Measurements from ENCODE around the gene CCDC40. TPM values are rescaled to one million over a fixed set of nuclear protein-coding genes. Genes with fewer than 3 reads are reported as not detected.

Gene CCDC40
- total and polyA plus RNA-seq, 2 of the 13 experiments (the other 11 are each of a cell fraction or from before 2014, with no cell fraction given) = 4.1 to 5.5 TPM

DNA sequence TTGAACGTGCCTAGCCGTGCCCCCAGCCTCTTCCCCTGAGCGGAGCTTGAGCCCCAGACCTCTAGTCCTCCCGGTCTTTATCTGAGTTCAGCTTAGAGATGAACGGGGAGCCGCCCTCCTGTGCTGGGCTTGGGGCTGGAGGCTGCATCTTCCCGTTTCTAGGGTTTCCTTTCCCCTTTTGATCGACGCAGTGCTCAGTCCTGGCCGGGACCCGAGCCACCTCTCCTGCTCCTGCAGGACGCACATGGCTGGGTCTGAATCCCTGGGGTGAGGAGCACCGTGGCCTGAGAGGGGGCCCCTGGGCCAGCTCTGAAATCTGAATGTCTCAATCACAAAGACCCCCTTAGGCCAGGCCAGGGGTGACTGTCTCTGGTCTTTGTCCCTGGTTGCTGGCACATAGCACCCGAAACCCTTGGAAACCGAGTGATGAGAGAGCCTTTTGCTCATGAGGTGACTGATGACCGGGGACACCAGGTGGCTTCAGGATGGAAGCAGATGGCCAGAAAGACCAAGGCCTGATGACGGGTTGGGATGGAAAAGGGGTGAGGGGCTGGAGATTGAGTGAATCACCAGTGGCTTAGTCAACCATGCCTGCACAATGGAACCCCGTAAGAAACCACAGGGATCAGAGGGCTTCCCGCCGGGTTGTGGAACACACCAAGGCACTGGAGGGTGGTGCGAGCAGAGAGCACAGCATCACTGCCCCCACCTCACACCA is 65.7 kb downstream of the CCDC40 start (continued):
- TF ChIP-seq MEIS1 (CRISPR knock-in tag; IDR thresholded peaks at IDR 0.05; ENCODE audit: borderline replicate concordance) = peak; percentile 80; the same call in 1 of the 2 replicates
- 0 out of 2 replicates have a peak, but pooled peaks have one; percentile 23 for TF ChIP-seq PHF8 (CRISPR knock-in tag; IDR thresholded peaks at IDR 0.05)
- peak; percentile 81; the same call in 1 of the 2 replicates for TF ChIP-seq ZC3H4 (CRISPR knock-in tag; IDR thresholded peaks at IDR 0.05; ENCODE audit: borderline replicate concordance)
- TF ChIP-seq ZNF737 (CRISPR knock-in tag; IDR thresholded peaks at IDR 0.05; ENCODE audit: borderline replicate concordance) = 0 out of 2 replicates have a peak, but pooled peaks have one; percentile 68
- TF ChIP-seq TARDBP (CRISPR knock-in tag; IDR thresholded peaks at IDR 0.05) = 0 out of 2 replicates have a peak, but pooled peaks have one; percentile 8
- TF ChIP-seq KDM2A (CRISPR knock-in tag; IDR thresholded peaks at IDR 0.05; ENCODE audit: borderline replicate concordance, low read depth) = peak; percentile 57; the same call in 1 of the 2 replicates
- TF ChIP-seq, protein P1, sequence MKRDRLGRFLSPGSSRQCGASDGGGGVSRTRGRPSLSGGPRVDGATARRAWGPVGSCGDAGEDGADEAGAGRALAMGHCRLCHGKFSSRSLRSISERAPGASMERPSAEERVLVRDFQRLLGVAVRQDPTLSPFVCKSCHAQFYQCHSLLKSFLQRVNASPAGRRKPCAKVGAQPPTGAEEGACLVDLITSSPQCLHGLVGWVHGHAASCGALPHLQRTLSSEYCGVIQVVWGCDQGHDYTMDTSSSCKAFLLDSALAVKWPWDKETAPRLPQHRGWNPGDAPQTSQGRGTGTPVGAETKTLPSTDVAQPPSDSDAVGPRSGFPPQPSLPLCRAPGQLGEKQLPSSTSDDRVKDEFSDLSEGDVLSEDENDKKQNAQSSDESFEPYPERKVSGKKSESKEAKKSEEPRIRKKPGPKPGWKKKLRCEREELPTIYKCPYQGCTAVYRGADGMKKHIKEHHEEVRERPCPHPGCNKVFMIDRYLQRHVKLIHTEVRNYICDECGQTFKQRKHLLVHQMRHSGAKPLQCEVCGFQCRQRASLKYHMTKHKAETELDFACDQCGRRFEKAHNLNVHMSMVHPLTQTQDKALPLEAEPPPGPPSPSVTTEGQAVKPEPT (CRISPR knock-in tag; IDR thresholded peaks at IDR 0.05; ENCODE audit: low read depth) = 0 out of 2 replicates have a peak, but pooled peaks have one; percentile 4
- TF ChIP-seq NRL (CRISPR knock-in tag; IDR thresholded peaks at IDR 0.05; ENCODE audit: borderline replicate concordance) = peak; percentile 82
- TF ChIP-seq, protein P2, sequence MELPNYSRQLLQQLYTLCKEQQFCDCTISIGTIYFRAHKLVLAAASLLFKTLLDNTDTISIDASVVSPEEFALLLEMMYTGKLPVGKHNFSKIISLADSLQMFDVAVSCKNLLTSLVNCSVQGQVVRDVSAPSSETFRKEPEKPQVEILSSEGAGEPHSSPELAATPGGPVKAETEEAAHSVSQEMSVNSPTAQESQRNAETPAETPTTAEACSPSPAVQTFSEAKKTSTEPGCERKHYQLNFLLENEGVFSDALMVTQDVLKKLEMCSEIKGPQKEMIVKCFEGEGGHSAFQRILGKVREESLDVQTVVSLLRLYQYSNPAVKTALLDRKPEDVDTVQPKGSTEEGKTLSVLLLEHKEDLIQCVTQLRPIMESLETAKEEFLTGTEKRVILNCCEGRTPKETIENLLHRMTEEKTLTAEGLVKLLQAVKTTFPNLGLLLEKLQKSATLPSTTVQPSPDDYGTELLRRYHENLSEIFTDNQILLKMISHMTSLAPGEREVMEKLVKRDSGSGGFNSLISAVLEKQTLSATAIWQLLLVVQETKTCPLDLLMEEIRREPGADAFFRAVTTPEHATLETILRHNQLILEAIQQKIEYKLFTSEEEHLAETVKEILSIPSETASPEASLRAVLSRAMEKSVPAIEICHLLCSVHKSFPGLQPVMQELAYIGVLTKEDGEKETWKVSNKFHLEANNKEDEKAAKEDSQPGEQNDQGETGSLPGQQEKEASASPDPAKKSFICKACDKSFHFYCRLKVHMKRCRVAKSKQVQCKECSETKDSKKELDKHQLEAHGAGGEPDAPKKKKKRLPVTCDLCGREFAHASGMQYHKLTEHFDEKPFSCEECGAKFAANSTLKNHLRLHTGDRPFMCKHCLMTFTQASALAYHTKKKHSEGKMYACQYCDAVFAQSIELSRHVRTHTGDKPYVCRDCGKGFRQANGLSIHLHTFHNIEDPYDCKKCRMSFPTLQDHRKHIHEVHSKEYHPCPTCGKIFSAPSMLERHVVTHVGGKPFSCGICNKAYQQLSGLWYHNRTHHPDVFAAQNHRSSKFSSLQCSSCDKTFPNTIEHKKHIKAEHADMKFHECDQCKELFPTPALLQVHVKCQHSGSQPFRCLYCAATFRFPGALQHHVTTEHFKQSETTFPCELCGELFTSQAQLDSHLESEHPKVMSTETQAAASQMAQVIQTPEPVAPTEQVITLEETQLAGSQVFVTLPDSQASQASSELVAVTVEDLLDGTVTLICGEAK (IDR thresholded peaks at IDR 0.05) = no peak
- TF ChIP-seq, protein P2 (CRISPR knock-in tag; IDR thresholded peaks at IDR 0.05) = 0 out of 2 replicates have a peak, but pooled peaks have one; percentile 6
- peak; percentile 90 for TF ChIP-seq ZNF607 (CRISPR knock-in tag; IDR thresholded peaks at IDR 0.05; ENCODE audit: borderline replicate concordance)
- TF ChIP-seq, protein P3, sequence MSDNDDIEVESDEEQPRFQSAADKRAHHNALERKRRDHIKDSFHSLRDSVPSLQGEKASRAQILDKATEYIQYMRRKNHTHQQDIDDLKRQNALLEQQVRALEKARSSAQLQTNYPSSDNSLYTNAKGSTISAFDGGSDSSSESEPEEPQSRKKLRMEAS (IDR thresholded peaks at IDR 0.05) = peak; percentile 17; the same call in 1 of the 2 replicates
- TF ChIP-seq TGIF2 (CRISPR knock-in tag; IDR thresholded peaks at IDR 0.05) = no peak
- TF ChIP-seq, protein P4, sequence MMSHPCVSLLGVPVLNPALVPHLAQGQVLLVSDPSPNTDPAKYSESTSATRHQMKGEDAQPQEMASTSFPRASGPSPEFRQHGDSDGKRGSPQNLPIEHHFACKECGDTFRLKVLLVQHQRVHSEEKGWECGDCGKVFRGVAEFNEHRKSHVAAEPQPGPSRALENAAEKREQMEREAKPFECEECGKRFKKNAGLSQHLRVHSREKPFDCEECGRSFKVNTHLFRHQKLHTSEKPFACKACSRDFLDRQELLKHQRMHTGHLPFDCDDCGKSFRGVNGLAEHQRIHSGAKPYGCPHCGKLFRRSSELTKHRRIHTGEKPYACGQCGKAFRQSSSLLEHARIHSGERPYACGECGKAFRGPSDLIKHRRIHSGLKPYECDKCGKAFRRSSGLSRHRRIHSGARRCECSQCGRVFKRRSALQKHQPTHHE (CRISPR knock-in tag; IDR thresholded peaks at IDR 0.05; ENCODE audit: borderline replicate concordance) = peak; percentile 33; the same call in 1 of the 2 replicates
- TF ChIP-seq NFE2L2 (IDR thresholded peaks at IDR 0.05; ENCODE audit: low read length) = no peak
- TF ChIP-seq KDM5B (CRISPR knock-in tag; IDR thresholded peaks at IDR 0.05; ENCODE audit: borderline replicate concordance) = peak; percentile 54; the same call in 1 of the 2 replicates
